GM12864 (cell line): ENCODE data around the gene PPP2R2D.

Experiments
- DNase-seq: peaks from one replicate; pipeline ENCODE4 v3.0.0-alpha.2; 2011; ENCODE audit warnings: low read depth
- H3K4me3 ChIP-seq: 2 replicates; pipeline ENCODE4 v1.5.1; 2011; ENCODE audit warnings: mild to moderate bottlenecking, low read depth, low read length, control low read depth
- TF ChIP-seq, protein P1 (sequence below): IDR thresholded peaks from 2 replicates; pipeline ENCODE4 v1.5.1; 2011; ENCODE audit warnings: low read depth, mild to moderate bottlenecking, moderate library complexity, low read length, control low read depth, inconsistent platforms; ENCODE audit errors: missing control alignments

PPP2R2D gene

GRCh38 chr10:131895116-131895515 is 5.7 kb upstream of the PPP2R2D start:
- TF ChIP-seq, protein P1, sequence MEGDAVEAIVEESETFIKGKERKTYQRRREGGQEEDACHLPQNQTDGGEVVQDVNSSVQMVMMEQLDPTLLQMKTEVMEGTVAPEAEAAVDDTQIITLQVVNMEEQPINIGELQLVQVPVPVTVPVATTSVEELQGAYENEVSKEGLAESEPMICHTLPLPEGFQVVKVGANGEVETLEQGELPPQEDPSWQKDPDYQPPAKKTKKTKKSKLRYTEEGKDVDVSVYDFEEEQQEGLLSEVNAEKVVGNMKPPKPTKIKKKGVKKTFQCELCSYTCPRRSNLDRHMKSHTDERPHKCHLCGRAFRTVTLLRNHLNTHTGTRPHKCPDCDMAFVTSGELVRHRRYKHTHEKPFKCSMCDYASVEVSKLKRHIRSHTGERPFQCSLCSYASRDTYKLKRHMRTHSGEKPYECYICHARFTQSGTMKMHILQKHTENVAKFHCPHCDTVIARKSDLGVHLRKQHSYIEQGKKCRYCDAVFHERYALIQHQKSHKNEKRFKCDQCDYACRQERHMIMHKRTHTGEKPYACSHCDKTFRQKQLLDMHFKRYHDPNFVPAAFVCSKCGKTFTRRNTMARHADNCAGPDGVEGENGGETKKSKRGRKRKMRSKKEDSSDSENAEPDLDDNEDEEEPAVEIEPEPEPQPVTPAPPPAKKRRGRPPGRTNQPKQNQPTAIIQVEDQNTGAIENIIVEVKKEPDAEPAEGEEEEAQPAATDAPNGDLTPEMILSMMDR = no peak
- no peak for DNase-seq
- no peak overlapping the region for H3K4me3 ChIP-seq

GRCh38 chr10:131896403-131896802 is 4.4 kb upstream of the PPP2R2D start:
- no peak for DNase-seq
- H3K4me3 ChIP-seq = no peak overlapping the region
- TF ChIP-seq, protein P1 = no peak

DNA sequence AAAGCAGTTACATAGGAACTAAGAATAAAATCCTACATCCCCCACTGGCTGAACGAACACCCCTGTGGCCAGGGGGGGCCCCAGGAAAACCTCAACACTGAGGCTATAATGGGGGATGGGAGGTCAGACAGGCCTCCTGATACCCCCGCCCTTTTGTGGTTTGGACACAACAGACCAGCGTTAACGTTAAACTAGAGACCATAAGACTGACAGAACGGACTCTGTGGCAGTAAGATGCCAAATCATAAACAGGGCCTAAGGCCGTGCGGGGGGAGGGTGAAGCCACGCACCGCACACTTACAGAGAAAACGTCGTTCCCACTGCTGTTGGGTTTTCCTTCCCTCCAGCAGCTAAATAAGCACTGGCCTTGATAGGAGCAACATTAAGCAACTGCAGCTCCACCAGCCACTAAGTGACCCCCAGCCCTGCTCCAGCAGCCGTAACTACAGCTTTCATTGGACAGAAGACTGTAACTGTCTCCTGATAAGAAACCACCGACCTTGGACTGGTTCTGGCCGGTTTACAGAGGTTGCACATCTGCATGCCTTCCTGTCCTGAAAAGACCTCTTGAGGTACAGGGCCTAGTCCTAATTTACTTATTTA is 3.4 kb upstream of the PPP2R2D start:
- H3K4me3 ChIP-seq = no peak overlapping the region
- TF ChIP-seq, protein P1 = no peak
- DNase-seq = no peak

DNA sequence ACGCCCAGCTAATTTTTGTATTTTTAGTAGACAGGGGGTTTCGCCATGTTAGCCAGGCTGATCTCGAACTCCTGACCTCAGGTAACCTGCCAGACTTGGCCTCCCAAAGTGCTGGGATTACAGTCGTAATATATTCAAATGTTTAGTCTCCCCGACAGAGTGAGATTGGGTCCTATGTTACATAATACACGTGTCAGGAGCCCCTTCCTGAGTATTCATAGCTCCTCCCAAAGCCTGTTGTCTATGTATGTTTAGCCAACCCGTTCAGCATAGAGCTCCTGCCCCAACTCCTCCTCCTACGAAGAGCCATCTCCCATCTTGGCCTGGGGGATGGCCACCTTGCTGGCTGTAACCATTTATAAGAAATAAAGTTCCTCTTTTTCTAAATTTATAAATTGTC is 2.7 kb upstream of the PPP2R2D start:
- TF ChIP-seq, protein P1 = no peak
- no peak overlapping the region for H3K4me3 ChIP-seq
- DNase-seq = no peak

DNA sequence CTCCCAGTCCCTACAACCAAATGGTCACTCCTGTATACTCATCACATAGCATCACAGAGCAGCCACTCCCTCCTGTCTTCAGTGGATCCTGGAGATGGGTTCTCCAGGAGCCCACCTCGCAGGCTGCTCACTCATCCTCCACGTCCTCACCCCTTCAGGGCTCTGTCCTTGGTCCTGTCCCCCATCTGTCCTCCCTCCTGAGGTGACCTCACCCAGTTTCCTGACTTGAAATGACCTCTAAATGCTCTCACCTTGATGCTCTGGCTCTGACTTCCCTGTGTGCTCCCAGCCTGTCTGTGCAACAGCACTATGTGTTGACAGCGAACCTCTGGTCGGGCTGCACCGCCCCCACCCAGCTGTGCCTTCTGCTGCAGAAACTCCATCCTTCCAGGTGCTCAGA is 2.1 kb upstream of the PPP2R2D start:
- H3K4me3 ChIP-seq = no peak overlapping the region
- DNase-seq = no peak
- TF ChIP-seq, protein P1 = no peak

DNA sequence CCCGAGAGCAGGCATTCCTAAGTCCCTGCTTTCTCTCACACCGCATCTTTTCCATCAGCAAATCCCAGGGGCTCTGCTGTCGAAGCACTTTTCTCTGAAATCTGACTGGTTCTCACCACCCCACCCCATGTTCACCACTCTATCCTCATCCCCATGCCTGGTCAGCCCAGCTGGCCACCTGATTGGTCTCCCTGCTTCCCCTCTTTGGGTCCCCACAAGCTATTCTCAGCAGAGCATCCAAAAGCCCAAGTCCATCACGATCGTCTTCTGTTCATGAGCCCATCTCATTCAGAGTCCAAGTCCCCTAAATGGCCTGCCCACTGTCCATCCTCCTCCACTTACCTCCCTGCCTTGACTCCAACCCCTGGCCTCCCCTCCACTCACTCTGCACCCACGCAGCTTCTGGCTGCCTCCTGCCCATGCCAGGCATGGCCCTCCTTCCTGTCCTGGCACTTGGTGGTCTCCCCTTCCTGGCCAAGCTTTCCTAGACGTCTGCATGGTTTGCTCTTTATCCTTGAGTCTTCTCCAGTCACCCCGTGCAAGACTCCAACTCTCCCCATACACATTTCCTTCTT is 1.6 kb upstream of the PPP2R2D start:
- TF ChIP-seq, protein P1 = no peak
- no peak overlapping the region for H3K4me3 ChIP-seq
- DNase-seq = no peak
